DMS114 treated with DMSO at 0.1 percent for 48 hours (cell line): ENCODE results near the gene RAB27A.

Source experiments
- DNase-seq: peaks from one replicate; lab custom pipeline; 2025; ENCODE audit not compliant: unreplicated experiment; lab: John Stamatoyannopoulos, UW

RAB27A gene

GRCh38 chr15:55230051-55230670 lies 59.5 kb downstream of the RAB27A start:
- DNase-seq, result no peak

GRCh38 chr15:55226127-55226526 lies 63.5 kb downstream of the RAB27A start:
- DNase-seq, result no peak

GRCh38 chr15:55224892-55225291 lies 64.7 kb downstream of the RAB27A start:
- no peak for DNase-seq

GRCh38 chr15:55222588-55222987 lies 67.0 kb downstream of the RAB27A start:
- DNase-seq, result no peak

- DNase-seq, result no peak
Observed at GRCh38 chr15:55221090-55222011, 68.3 kb downstream of the RAB27A start.

- no peak for DNase-seq
Observed at GRCh38 chr15:55220606-55221005, 69.0 kb downstream of the RAB27A start.

GRCh38 chr15:55218056-55218455 lies 71.6 kb downstream of the RAB27A start:
- no peak for DNase-seq

GRCh38 chr15:55204464-55204863 lies 85.1 kb downstream of the RAB27A start:
- DNase-seq, result no peak

- no peak for DNase-seq
Observed at GRCh38 chr15:55202206-55202605, 87.4 kb downstream of the RAB27A start.

- DNase-seq, result no peak
Observed at GRCh38 chr15:55198706-55199105, 90.9 kb downstream of the RAB27A start.

GRCh38 chr15:55197719-55198118 lies 91.9 kb downstream of the RAB27A start:
- no peak for DNase-seq

GRCh38 chr15:55197362-55197705 lies 92.3 kb downstream of the RAB27A start:
- no peak for DNase-seq

GRCh38 chr15:55196458-55197361 lies 92.9 kb downstream of the RAB27A start, which contains the start of gene RSL24D1:
TSS of gene RSL24D1 (minus strand) at chr15:55196941. CDS start at chr15:55196890, 51 bp downstream.
- peak; percentile 96 for DNase-seq

GRCh38 chr15:55195996-55196395 lies 93.6 kb downstream of the RAB27A start:
- DNase-seq, result no peak

GRCh38 chr15:55194256-55194655 lies 95.4 kb downstream of the RAB27A start:
- no peak for DNase-seq

GRCh38 chr15:55186331-55186730 lies 103.3 kb downstream of the RAB27A start:
- no peak for DNase-seq

- DNase-seq, result no peak
Observed at GRCh38 chr15:55183679-55184078, 105.9 kb downstream of the RAB27A start.

- no peak for DNase-seq
Observed at GRCh38 chr15:55179141-55179540, 110.5 kb downstream of the RAB27A start.

- DNase-seq, result no peak
Observed at GRCh38 chr15:55170361-55170760, 119.3 kb downstream of the RAB27A start.

- peak; percentile 58 for DNase-seq
Observed at GRCh38 chr15:55168350-55168974, 121.2 kb downstream of the RAB27A start.

- no peak for DNase-seq
Observed at GRCh38 chr15:55164284-55164683, 125.3 kb downstream of the RAB27A start.
